HCT116 (cell line): ENCODE results near the gene TRABD. TPM values are rescaled to one million over a fixed set of nuclear protein-coding genes. Genes with fewer than 3 reads are reported as not detected.

Source experiments
- ATAC-seq: fragments of 200-7000 bp; cut with Tn5 transposase; 2 replicates; pipeline ENCODE4 v1.9.1; 2020; ENCODE audit warnings: mild to moderate bottlenecking, moderate library complexity
- BruUV-seq: library from RNA; stranded (reverse); fragments of 400-500 nt; replicated peaks from 2 replicates; lab custom pipeline; 2021; lab: Mats Ljungman, UMichigan
- CTCF ChIA-PET: fragments of 300-600 bp; sonication (Branson Sonifier 250); formaldehyde crosslinking; loops from one replicate; lab custom pipeline; 2021; ENCODE audit warnings: antibody characterized with exemption; lab: Charles Lee
- POLR2A ChIA-PET: fragments of 300-600, 350-600 bp; sonication (Branson Sonifier 250); formaldehyde crosslinking; loops from one replicate; lab custom pipeline; 2021; ENCODE audit warnings: antibody characterized with exemption; lab: Charles Lee
- RAD21 ChIA-PET, 2 experiments: fragments of 300-600 bp; sonication (Branson Sonifier 250); formaldehyde crosslinking; loops; one replicate each; lab custom pipeline; 2023; ENCODE audit warnings: low total read pairs in 2 of 2; ENCODE audit not compliant: uncharacterized antibody in 2 of 2, unreplicated experiment in 2 of 2, low non-redundant PET in 1 of 2; lab: Charles Lee
- DNase-seq: peaks from one replicate; pipeline ENCODE4 v3.0.0-alpha.2; 2010; ENCODE audit warnings: low read depth, low spot score
- H2AFZ ChIP-seq: fragments of 200-600 bp; shearing (Covaris generic), sonication (generic); 2 replicates; pipeline ENCODE4 v1.6.1; 2017; ENCODE audit warnings: low read depth, mixed run types, mixed read lengths, antibody characterized with exemption, low read length; ENCODE audit not compliant: poor library complexity, severe bottlenecking
- H3K27ac ChIP-seq: 2 replicates; pipeline ENCODE4 v1.5.1; 2012; ENCODE audit warnings: low read depth, low read length
- H3K27me3 ChIP-seq: fragments of 200-600 bp; sonication (generic); 2 replicates; pipeline ENCODE4 v1.6.1; 2016; ENCODE audit warnings: mixed run types, low read length, mixed read lengths; ENCODE audit not compliant: insufficient read depth
- H3K36me3 ChIP-seq, 2 experiments: fragments of 200-500 bp in 1 of 2; fragments of 200-600 bp in 1 of 2; sonication (Bioruptor generic) in 1 of 2; sonication (generic) in 1 of 2; 2 replicates each; pipeline versions ENCODE4 v1.5.1 to v1.6.1; 2014 to 2016; ENCODE audit warnings: low read length in 2 of 2, inconsistent platforms in 1 of 2, mixed read lengths in 1 of 2, mixed run types in 1 of 2; ENCODE audit not compliant: insufficient read depth in 2 of 2, control insufficient read depth in 1 of 2
- H3K4me1 ChIP-seq, 2 experiments: fragments of 200-600 bp in 1 of 2; sonication (generic) in 1 of 2; 2 replicates each; pipeline versions ENCODE4 v1.5.1 to v1.6.1; 2012 to 2017; ENCODE audit warnings: low read length in 2 of 2, inconsistent platforms in 1 of 2, mild to moderate bottlenecking in 1 of 2, mixed read lengths in 1 of 2, mixed run types in 1 of 2, moderate library complexity in 1 of 2; ENCODE audit not compliant: insufficient read depth in 2 of 2, control insufficient read depth in 1 of 2
- H3K4me2 ChIP-seq: fragments of 200-600 bp; sonication (generic); 2 replicates; pipeline ENCODE4 v1.6.1; 2017; ENCODE audit warnings: mixed run types, low read length, mixed read lengths
- H3K4me3 ChIP-seq, 2 experiments: fragments of 200-600 bp in 1 of 2; sonication (generic) in 1 of 2; replicated peaks in 1 of 2; 2 replicates each; pipeline ENCODE4 v1.5.1; 2011 to 2016; ENCODE audit warnings: low read length in 2 of 2, control low read depth in 1 of 2, low read depth in 1 of 2, mild to moderate bottlenecking in 1 of 2, mixed read lengths in 1 of 2, mixed run types in 1 of 2
- H3K79me2 ChIP-seq: fragments of 200-600 bp; sonication (generic); 2 replicates; pipeline ENCODE4 v1.6.1; 2017; ENCODE audit warnings: mild to moderate bottlenecking, mixed run types, low read length, moderate library complexity, mixed read lengths; ENCODE audit not compliant: insufficient read depth
- H3K9ac ChIP-seq: fragments of 200-600 bp; sonication (generic); 2 replicates; pipeline ENCODE4 v1.6.1; 2016; ENCODE audit warnings: low read length, mixed read lengths
- H3K9me2 ChIP-seq: fragments of 200-600 bp; sonication (generic), shearing (Covaris generic); 2 replicates; pipeline ENCODE4 v1.6.1; 2017; ENCODE audit warnings: mixed run types, mild to moderate bottlenecking, moderate library complexity; ENCODE audit not compliant: insufficient read depth
- H3K9me3 ChIP-seq, 2 experiments: fragments of 200-500 bp in 1 of 2; fragments of 200-600 bp in 1 of 2; sonication (Bioruptor generic) in 1 of 2; sonication (generic) in 1 of 2; 2 replicates each; pipeline ENCODE4 v1.6.1; 2014 to 2017; ENCODE audit warnings: low read length in 2 of 2, mixed read lengths in 2 of 2, inconsistent platforms in 1 of 2, low read depth in 1 of 2, mild to moderate bottlenecking in 1 of 2, mixed run types in 1 of 2, moderate library complexity in 1 of 2; ENCODE audit not compliant: control insufficient read depth in 1 of 2, insufficient read depth in 1 of 2
- H4K20me1 ChIP-seq: fragments of 200-600 bp; sonication (generic), shearing (Covaris generic); 2 replicates; pipeline ENCODE4 v1.6.1; 2017; ENCODE audit warnings: mixed run types, mild to moderate bottlenecking, moderate library complexity; ENCODE audit not compliant: insufficient read depth
- CBX3 ChIP-seq: IDR thresholded peaks from 2 replicates; pipeline ENCODE4 v1.6.1; 2012; ENCODE audit warnings: low read depth
- CEBPB ChIP-seq: IDR thresholded peaks from 2 replicates; pipeline ENCODE4 v1.6.1; 2012; ENCODE audit warnings: low read depth
- ELF1 ChIP-seq: IDR thresholded peaks from 2 replicates; pipeline ENCODE4 v1.6.1; 2012; ENCODE audit warnings: low read depth, borderline replicate concordance
- EZH2 ChIP-seq: fragments of 200-600 bp; sonication (generic); IDR thresholded peaks from 2 replicates; pipeline ENCODE4 v1.6.1; 2017; ENCODE audit warnings: antibody characterized with exemption, mixed run types
- FOSL1 ChIP-seq: IDR thresholded peaks from 2 replicates; pipeline ENCODE4 v1.6.1; 2012; ENCODE audit warnings: low read depth
- JUND ChIP-seq: IDR thresholded peaks from 2 replicates; pipeline ENCODE4 v1.6.1; 2012
- POLR2A ChIP-seq: IDR thresholded peaks from 2 replicates; pipeline ENCODE4 v1.7.0; 2011; ENCODE audit warnings: borderline replicate concordance; ENCODE audit not compliant: insufficient read depth, insufficient read length; ENCODE audit errors: extremely low read depth
- REST ChIP-seq: IDR thresholded peaks from 2 replicates; pipeline ENCODE4 v1.6.1; 2012; ENCODE audit warnings: low read depth
- SP1 ChIP-seq: IDR thresholded peaks from 2 replicates; pipeline ENCODE4 v1.6.1; 2012; ENCODE audit warnings: low read depth
- SRF ChIP-seq: IDR thresholded peaks from 2 replicates; pipeline ENCODE4 v1.6.1; 2012; ENCODE audit warnings: low read depth
- TCF7L2 ChIP-seq: IDR thresholded peaks from 2 replicates; pipeline ENCODE4 v1.7.0; 2011; ENCODE audit warnings: borderline replicate concordance, inconsistent platforms; ENCODE audit not compliant: insufficient read depth, insufficient read length; ENCODE audit errors: extremely low read depth
- ZFX ChIP-seq: fragments of 450-650 bp; IDR thresholded peaks from 2 replicates; pipeline ENCODE4 v1.6.1; 2017
- intact Hi-C: fragments of 100-400 bp; cut with micrococcal nuclease; formaldehyde crosslinking; loops from 2 replicates; pipeline ENCODE4 v1.10.0; 2022
- total RNA-seq: library from RNA; stranded (reverse); gene quantifications from one replicate; pipeline ENCODE4 v1.2.1, GENCODE V29; 2021; ENCODE audit not compliant: unreplicated experiment
- TF ChIP-seq, protein P1 (sequence below): IDR thresholded peaks from 2 replicates; pipeline ENCODE4 v1.6.1; 2011; ENCODE audit warnings: mild to moderate bottlenecking, low read length, moderate library complexity; ENCODE audit not compliant: insufficient replicate concordance; ENCODE audit errors: extremely low read depth
- TF ChIP-seq, protein P2 (sequence below), 3 experiments: fragments of 200-600 bp in 1 of 3; sonication (generic) in 1 of 3; IDR thresholded peaks in 2 of 3; conservative IDR thresholded peaks in 1 of 3; 2 replicates each; pipeline ENCODE4 v1.5.1; 2012 to 2017; ENCODE audit warnings: low read depth in 2 of 3, low read length in 2 of 3, antibody characterized with exemption in 1 of 3, borderline replicate concordance in 1 of 3, control low read depth in 1 of 3, mild to moderate bottlenecking in 1 of 3, mixed read lengths in 1 of 3, mixed run types in 1 of 3, moderate library complexity in 1 of 3; ENCODE audit not compliant: insufficient read depth in 1 of 3

The TRABD gene
- total RNA-seq, 1 experiment from 2014 or later = 90.3 TPM

GRCh38 chr22:50216684-50217520 lies 31.2 kb downstream of the TRABD start:
- Histone ChIP-seq H3K4me3 (no peak overlapping the region), H3K9me3 (no peaks in the 10 kb centered on the region), H3K36me3 (peaks cover 26 to 57% of the 10 kb centered on the region in 2 experiments), H3K27ac (no peak overlapping the region), H4K20me1 (no peaks in the 10 kb centered on the region), H3K4me1 (peaks cover 0 to 8% of the 10 kb centered on the region in 2 experiments; a peak in 3 of 4 replicates), H2AFZ (no peak overlapping the region), H3K79me2 (peaks cover 16% of the 10 kb centered on the region; the same call in 1 of the 2 replicates), H3K9me2 (no peaks in the 10 kb centered on the region), H3K4me2 (no peak overlapping the region), H3K27me3 (no peaks in the 10 kb centered on the region), H3K9ac (no peak overlapping the region)
- ChIA-PET RAD21 (no interaction called here), CTCF (no interaction called here), POLR2A (no interaction called here)
- DNase-seq = no peak
- intact Hi-C loops = no loop called here
- BruUV-seq = no TSS peak
- no peak for ATAC-seq
- TF ChIP-seq ELF1 (no peak), CEBPB (no peak), ZFX (no peak), POLR2A (no peak), TCF7L2 (no peak), SRF (no peak), EZH2 (no peak), REST (no peak), JUND (no peak), CBX3 (no peak), SP1 (no peak), FOSL1 (no peak)
- TF ChIP-seq, protein P1, sequence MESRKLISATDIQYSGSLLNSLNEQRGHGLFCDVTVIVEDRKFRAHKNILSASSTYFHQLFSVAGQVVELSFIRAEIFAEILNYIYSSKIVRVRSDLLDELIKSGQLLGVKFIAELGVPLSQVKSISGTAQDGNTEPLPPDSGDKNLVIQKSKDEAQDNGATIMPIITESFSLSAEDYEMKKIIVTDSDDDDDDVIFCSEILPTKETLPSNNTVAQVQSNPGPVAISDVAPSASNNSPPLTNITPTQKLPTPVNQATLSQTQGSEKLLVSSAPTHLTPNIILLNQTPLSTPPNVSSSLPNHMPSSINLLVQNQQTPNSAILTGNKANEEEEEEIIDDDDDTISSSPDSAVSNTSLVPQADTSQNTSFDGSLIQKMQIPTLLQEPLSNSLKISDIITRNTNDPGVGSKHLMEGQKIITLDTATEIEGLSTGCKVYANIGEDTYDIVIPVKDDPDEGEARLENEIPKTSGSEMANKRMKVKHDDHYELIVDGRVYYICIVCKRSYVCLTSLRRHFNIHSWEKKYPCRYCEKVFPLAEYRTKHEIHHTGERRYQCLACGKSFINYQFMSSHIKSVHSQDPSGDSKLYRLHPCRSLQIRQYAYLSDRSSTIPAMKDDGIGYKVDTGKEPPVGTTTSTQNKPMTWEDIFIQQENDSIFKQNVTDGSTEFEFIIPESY = no peak
- TF ChIP-seq, protein P2, sequence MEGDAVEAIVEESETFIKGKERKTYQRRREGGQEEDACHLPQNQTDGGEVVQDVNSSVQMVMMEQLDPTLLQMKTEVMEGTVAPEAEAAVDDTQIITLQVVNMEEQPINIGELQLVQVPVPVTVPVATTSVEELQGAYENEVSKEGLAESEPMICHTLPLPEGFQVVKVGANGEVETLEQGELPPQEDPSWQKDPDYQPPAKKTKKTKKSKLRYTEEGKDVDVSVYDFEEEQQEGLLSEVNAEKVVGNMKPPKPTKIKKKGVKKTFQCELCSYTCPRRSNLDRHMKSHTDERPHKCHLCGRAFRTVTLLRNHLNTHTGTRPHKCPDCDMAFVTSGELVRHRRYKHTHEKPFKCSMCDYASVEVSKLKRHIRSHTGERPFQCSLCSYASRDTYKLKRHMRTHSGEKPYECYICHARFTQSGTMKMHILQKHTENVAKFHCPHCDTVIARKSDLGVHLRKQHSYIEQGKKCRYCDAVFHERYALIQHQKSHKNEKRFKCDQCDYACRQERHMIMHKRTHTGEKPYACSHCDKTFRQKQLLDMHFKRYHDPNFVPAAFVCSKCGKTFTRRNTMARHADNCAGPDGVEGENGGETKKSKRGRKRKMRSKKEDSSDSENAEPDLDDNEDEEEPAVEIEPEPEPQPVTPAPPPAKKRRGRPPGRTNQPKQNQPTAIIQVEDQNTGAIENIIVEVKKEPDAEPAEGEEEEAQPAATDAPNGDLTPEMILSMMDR (IDR thresholded peaks at IDR 0.05 in 2 of 3, conservative IDR thresholded peaks at IDR 0.05 in 1 of 3; ENCODE audit: borderline replicate concordance in 1 of 3, insufficient read depth in 1 of 3, low read depth in 2 of 3, low read length in 2 of 3) = no peak
